KG1 (cell line): ENCODE results near the gene CEP164.
"Not testable (repeated sequence)": the region's sequence is repeated elsewhere in the genome, so short reads cannot be mapped to it uniquely, and the experiment has no call there.

Source experiments
- DNase-seq: peaks from one replicate; lab custom pipeline; 2025; lab: John Stamatoyannopoulos, UW

The CEP164 gene

DNA sequence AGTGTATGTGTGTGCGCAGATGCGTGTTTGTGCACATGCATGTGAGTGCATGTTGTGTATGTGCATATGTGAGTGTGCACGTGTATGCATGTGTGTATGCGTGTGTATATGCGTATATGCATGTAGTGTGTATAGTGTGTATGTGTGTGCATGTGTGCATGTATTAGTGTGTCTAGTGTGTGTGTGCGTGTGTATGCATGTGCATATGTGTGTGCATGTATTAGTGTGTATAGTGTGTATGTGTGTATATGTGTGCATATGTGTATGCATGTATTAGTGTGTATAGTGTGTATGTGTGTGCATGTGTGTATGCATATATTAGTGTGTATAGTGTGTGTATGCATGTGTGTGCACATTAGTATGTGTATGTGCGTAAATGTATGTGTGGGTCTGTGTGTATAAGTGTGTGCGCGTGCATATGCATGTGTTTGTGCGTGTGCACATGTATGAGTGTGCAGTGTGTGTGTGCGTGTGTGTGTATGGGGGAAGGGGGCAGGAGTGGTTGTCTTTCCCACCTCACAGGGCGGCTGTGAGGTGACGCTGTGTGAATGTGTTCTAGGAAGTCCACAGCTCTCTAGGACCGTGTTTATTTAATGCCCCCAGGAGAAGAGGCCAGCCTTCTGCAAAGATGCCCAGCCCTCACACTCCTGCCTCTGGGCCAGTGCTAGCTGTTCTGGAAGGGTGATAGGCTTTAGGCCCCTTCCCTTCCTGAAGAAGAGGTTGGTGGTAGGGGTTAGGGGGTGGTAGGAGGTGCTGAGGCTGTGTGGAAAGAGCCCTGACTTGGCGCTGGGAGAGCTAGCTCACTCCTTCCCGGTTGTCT lies 114.6 kb downstream of the CEP164 start:
- no peak for DNase-seq

DNA sequence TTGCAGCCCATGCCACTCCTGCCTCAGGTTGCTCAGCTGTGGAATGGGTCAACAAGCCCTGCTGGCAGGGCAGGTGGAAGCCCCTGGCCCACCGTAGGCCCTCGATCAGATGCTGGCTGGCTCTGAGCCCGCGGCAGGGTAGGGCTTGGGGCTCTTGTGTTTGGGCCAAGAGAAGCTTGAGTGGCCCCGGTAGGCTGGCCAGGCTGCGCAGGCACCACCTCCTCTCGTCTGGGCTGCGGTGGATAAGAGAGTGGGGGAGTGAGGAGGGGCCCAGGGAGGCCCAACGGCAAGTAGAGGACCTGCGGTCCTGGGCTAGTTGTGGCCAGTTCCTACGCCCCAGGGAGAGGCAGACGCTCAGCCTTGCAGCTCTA lies 115.2 kb downstream of the CEP164 start:
- DNase-seq: no peak

DNA sequence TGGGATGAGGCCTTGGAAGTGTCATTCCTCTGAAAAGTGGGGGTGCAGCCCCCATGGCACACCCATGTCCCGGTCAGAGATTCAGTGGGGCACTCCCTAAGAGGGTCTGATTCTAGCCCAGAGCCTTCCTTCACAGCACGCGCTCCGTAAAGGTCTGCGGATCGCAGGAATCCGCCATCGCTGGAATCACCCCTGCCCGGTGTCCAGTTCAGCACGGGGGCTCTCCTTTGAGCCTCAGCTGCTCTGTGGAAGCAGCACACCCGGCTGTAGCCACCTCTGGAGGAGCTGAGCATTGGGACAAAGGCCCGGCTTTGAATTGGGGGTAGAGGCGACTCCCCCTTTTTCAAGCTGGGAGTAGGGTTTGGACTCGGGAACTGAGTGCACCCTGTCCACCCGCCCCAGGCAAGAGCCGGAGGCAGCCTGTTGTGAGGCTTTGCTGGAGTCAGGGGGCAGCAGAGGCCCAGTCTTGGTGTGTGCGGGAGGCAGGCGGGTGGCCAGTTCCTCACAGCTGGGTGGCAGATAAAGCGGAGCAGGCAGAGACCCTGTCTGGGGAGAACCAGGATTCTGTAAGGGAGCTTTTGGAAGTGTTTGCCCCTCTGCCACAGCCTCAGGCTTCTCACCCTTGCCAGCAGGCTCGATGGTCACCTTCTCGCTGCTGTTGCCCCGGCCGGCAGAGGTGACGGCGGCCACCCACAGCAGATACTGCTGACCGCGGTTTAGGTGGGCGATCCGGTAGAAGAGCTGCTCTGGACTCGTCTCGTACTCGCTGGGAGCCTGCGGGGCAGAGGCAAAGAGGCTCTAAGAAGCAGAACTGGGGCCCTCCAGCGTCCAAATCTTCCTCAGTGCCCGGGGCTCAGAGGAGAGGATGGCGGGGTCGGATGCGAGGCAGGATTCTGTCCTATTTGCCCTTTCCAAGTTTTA lies 115.9 kb downstream of the CEP164 start:
- no peak for DNase-seq

DNA sequence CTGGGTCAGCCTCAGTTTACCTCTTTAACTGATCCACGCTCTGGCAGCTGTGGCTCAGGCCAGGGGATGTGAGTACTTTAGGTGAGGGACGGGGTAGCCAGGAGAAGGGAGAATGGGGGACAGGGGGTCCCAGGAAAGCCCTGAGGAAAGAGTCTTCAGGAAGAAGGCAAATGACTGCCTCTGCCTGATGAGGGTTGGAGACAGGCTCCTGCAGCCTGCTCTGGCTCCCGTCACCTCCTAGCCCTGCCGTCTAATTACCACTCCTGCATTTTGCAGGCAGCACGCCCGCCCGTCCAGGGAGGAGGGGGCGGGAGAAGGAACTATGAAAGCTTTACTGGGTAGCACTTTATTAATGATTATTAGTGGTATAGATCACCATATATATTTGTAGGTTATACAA lies 116.6 kb downstream of the CEP164 start:
- DNase-seq: no peak

DNA sequence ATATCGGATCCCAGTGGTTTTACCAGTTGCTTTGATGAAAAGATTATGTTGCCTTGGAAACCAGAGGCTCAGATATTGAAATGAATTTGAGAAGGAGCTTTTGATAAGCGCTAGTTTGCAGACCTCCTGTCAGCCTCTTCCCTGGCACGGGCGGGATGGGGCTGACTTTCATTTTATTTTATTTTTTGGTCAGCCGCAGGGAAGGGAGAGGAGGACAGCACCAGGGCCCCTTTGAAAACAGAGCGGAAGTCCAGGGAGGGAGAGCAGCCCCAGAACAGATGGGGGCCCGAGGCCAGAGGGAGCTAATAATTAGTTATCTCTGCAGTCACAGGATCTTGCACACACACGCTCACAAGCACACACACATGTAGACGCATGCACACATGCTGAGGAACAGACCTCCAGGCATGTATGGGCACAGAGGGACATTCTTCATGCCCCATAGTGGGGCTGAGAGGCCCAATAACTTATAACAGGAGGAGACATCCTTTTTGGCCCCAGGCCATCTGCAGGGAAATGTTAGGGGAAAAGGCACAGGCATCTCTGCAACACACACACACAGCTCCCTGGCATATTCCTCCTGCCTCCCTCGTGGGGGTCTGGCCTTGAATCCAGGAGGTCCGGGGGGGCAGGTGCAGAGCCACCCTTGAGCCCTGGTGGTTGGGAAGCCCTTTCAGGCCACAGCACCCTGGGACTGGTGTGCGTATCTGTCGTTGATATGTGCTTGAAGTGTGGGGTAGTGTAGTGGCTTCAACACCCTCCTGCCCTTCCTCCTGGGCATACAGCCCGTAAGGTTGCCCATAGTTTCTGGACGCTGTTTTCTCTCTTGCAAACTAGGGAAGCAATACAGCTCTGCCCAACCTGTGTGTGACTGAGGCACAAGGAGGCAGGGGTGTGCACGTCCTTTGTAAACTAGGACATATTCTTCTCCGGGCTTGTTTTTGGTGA lies 117.3 kb downstream of the CEP164 start:
- DNase-seq: no peak

DNA sequence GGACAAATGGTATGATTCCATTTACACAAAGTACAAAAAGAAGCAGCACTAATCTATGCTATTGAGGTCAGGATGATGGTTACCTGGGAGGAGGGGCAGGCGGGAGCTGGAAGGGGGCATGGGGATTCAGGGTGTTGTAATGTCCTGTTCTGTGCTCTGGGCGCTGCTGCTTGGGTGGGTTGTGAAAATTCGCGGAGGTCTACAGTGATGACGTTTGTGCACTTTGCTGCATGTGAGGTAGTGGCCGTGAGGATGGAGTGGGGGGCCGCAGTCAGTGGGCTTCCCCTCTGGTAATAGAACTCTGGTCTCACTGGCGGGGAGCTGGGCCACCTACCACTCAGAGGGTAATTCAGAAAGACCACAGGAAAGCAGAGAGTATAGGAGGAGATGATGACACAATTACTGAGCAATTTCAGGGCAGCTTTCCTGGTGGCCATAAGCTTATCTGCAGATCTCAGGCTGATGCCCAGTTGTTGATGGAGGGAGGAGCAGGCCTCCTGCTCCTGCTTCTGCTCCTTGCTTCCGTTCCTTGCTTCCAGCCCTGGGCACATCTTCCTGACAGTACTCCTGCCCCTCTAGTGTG lies 121.5 kb downstream of the CEP164 start:
- DNase-seq: no peak

DNA sequence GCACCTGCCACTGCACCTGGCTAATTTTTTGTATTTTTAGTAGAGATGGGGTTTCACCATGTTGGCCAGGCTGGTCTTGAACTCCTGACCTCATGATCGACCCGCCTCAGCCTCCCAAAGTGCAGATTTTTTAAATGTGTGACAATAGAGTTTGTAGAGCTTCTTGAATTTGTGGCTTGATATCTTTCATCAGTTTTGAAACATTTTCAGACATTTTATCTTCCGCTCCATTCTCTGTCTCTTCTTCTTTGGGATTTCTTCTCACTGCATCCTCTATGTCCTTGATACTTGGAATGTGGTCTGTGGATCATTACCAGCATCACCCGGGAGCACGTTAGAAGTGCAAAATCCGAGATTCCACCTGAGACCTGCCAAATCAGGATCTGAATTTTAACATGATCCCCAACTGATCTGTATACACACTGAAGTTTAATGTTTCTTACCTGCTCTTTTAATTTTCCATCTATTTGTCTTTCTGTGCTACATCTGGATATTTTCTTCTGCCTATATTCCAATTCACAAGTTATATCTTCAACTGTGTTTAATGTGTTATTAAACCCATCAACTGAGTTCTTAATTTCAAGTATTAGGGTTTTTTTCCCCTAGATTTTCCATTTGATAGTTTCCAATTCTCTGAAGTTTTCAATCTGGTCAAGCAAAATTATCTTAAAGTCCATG lies 126.4 kb downstream of the CEP164 start:
- no peak for DNase-seq

DNA sequence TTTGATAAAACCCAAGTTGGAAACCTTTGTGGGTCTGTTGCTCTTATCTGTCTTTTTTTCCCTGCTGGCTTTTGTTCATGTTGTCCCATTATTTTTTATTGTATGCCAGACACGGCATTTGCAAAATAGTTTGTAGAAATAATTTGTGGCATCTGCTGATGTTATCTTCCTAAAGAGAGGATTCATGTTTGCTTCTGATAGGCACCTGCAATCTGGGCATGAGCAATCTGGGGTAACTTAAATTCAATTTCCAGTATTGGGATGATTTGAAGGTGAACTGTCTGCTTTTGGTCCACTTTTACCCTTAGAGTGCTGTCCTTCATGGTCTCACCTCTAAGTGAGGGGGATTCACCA lies 126.9 kb downstream of the CEP164 start:
- DNase-seq: no peak

DNA sequence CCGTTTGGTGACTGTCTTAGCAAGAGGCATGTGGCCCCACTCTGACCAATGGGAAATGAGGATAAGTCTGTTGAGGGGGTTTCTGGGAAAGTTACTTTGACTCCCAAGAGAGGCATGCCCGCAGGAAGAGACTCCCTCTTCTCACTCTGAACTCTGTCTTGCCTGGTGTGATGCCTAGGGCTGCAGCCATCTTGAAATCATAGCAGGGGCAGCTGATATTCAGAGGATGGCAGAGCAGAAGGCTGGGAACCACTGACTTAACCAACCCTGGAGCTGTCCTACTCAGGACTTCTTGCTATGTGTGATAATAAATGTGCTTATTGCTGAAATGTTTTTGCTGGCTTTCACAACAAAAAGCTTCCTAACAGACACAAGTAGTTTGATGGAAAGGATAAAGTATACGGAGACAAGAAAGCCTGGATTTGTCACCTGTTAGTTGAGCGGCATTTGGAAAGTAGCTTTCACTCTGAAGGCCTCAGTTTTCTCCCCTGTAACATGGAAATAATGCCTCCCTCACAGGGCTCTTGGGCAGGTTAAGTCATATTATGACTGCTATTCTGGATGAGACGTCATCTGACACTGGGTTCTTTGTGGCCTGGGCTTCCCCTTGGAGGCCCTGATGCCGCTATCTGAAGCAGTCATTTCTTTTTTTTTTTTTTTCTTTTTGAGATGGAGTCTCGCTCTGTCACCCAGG lies 128.5 kb downstream of the CEP164 start:
- DNase-seq: no peak

DNA sequence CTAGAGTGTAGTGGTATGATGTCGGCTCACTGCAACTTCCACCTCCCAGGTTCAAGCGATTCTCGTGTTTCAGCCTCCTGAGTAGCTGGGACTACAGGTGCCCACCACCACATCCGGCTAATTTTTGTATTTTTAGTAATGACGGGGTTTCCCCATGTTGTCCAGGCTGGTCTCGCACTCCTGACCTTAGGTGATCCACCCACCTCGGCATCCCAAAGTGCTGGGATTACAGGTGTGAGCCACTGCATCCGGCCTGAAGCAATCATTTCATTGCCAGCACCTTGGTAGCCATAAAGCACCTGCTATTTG lies 129.0 kb downstream of the CEP164 start:
- DNase-seq: not testable (repeated sequence)

DNA sequence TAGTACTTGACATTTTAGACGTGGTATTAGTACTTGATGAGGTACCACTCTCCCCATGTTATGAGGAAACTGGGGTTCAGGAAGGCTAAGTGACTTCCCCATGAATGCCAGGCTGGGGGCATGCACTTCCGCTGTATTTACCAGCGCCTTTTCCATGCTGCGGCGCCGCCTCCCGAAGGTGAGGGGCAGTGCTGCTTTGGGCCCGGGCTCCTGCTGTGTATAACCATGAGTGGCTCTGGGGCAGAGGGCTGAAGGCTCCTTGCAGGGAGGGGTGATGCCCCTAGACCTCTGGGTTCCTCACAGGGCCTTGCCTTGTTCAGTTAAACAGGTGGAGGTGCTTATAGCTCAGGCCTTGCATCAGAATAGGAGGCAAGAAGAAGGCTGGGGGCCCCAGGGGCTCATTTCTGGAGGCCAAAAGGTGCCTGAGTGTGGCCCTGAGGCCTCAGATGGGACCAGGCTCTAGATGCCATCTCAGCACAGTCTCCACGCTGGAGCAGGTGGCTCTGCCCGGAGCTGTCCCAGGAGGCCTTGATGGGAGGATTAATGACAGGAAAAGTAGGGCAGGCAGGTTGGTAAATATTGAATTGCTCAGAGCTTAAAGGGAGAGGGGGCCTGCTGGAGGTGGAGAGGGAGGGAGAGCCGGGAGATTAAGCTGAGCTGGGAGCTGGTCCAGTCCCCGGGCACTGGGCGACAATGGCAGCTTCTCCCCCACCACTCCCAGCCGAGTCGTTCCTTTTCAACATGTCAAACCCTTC lies 129.6 kb downstream of the CEP164 start:
- DNase-seq: no peak

DNA sequence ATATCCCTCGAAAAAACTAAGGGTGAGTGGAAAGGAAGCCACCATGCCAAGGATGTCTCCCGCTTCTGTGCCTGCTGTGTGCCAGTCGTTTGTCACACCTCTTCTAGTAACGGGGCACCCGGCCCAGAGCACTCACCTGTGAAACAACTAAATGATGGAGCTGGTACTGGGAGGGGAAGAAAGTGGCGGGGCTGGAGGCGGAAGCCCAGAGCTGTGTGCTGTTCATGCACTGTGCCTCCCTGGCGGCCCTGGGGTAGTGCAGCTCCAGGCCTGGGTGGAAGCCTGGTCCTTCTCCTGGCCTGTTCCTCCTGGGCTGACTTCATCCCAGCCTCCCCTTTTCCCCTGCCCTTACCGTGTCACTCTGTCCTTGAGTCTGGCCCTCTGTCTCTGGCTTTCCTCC lies 130.2 kb downstream of the CEP164 start:
- no peak for DNase-seq

DNA sequence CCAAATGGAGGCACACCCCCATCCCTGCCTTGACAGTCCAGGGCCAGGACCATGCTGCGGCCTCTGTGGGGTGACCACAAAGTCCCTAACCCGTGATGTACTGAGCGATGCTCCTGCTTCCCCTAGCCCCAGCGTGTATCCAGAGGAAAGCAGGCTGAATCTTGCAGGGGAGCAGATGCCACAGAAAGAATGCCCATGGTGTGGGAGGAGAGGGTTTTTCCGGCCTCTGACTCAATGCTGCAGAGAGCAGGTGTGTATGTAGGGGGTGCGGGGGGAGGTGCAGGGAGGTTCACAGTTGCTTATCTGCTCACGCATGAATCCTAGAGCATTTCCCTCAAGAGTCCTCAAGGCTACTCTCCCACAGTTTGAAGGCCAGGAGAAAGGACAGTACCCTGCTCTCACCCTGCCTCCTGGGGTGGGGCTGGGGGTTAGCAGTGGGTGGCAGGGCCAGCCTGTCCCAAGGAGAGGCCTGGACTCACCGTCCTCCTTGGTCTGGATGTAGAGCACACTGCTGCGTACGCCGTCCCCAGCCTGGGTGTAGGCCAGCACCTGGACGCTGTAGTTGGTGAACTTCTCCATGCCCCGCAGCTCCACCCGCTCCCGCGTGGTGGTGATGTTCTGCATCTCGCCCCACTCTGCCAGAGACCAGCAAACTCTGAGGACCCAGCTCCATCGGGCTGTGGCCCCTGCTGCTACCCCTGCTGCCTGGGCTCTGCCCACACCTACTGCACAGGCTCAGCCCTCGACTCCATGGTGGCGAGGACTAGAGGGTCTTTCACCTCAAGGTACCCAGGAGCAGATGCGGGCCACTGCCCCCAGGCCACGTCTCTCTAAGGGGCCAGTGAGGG lies 130.8 kb downstream of the CEP164 start:
- no peak for DNase-seq

DNA sequence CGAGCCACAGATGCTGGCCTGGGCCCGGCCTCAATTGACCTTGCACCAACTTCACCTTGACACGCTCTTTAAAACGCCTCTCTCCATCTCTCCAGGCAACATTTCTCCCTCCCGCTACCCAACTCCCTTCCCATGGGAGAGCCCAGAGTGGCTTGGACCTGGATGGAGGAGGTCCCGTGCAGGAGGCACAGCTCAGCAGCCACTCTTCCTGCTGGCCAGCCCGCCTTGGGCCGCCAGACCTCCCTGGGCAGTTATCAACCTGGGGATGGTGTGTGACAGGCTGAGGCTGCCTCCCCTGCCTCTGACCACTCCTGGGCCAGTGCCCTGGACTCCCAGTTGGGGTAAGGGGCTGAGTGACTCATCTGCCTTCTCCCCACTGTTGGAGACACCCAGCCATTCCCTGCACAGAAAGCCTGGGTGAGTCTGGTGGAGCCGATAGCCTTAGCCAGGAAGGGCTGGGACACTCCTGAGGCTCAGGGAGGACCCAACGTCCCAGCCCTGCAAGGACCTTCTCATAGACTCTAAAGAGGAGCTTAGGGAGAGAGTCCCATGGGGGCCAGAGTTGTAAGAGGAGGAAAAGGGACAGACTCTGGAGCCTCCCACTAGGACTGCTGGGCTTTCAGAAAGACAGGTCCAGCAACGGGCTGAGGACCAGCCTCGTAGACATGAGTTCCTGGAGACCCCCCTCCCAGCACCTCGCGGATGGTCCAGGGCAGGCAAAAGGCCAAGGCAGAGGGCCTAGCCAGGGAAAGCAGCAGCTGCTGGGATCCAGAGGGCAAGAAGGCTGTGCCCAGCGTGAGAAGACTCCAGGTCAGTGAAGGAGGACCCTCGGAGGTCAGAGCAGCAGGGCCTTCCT lies 131.7 kb downstream of the CEP164 start:
- DNase-seq: no peak

DNA sequence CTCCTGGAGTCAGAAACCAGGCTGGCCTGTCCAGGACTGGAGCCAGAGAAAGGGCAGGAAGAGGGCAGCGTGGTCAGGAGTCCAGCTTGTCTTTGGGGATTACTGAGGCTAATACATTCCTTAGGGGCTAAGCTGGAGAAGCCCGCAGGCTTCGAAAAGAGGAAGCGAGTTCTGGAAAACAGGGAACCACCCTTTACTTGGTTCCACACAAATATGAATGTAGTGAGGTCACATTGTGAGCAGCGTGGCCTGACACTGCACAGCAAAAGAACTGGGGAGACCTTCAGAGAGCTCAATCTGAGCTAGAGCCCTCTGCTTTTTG lies 132.3 kb downstream of the CEP164 start:
- no peak for DNase-seq

DNA sequence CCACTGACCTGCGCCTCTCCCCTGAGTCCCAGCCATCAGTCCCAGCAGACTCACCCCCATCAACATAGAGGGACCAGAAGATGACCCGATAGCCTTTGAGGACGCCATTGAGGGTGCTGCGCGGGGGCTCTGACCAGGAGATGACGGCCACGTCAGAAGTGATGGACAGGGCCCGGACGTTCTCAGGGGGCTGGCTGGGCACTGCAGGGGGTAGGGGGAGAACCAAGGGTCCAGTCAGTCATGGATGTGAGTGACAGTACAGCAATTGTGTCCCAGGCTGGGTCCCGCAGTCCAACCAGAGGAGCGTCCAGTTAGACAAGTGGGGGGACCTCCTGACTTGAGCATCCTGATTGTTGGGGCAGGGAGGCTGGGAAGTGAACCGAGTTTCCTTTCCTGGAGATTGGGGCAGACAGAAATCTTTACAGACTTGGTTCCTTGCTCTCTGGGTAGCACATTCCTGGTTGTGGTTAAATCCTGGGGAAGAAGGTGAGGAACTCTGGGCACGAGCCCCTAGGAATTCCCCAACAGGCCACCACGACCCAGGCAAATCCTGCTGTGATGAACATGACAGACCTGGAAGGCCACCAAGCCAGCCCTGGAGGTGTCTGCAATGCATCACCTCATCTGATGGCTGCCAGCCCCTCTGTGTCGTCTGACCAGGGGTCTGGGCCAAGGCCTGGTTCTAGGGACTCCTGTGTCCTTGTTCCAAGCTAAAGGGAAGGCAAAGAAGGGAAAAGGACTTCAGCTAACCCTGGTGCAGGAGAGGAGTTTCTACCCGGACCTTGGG lies 133.9 kb downstream of the CEP164 start:
- DNase-seq: no peak

DNA sequence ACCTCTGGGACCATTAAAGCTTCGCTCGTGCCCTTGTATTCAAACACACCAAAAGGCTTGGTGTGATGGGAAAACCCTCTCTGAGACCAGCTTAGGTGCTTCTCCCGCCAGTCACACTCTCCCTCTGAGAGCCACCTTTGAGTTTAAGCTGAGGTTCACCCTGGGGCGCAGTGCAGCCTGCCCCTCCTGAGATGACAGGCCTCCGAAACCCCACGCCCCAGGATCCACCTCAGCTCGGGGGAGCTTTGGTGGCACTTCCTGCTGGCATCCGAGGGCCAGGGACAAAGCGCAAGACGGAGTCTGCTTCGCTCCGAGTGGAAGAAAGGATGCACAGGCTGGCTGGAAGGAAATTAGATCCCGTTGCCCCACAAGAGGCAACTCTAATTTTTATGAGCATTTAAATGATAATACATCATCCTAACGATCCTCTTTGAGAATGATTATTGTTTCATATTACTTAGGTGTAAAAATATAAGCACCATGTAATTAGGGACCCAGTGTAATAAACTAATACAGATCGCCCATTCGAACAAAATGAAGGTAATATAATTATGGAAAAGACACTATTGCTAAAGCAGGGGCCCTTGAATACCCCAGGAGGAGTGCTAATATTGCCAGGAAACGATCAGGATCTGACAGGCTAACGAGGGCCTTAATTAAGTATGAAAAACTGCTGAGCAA lies 134.7 kb downstream of the CEP164 start:
- DNase-seq: no peak
